Activated naive CD4-positive, alpha-beta T cell treated with anti-CD3 and anti-CD28 coated beads, Interleukin-2, amount 10 ng/mL, durations not matched to agents 7 days and 5 days (primary cell): ENCODE measurements around the gene AGPS.
"Not testable (repeated sequence)": the region's sequence is repeated elsewhere in the genome, so short reads cannot be mapped to it uniquely, and the experiment has no call there.

Experiments used
- CTCF ChIA-PET: fragments of 350-600 bp; sonication (Branson Sonifier 250); formaldehyde crosslinking; loops from one replicate; lab custom pipeline; 2021; ENCODE audit warnings: antibody characterized with exemption; lab: Charles Lee
- DNase-seq: peaks from one replicate; pipeline ENCODE4 v3.0.0-alpha.2; 2020
- H3K27ac Mint-ChIP-seq: one replicate; pipeline ENCODE4 v1.8.0; 2021; ENCODE audit warnings: mild to moderate bottlenecking, moderate library complexity, mixed read lengths
- H3K27me3 Mint-ChIP-seq: one replicate; pipeline ENCODE4 v1.8.0; 2021; ENCODE audit warnings: mild to moderate bottlenecking, mixed read lengths
- H3K36me3 Mint-ChIP-seq: one replicate; pipeline ENCODE4 v1.8.0; 2021; ENCODE audit warnings: mixed read lengths
- H3K4me1 Mint-ChIP-seq: one replicate; pipeline ENCODE4 v1.8.0; 2021; ENCODE audit warnings: mixed read lengths
- H3K4me3 Mint-ChIP-seq: one replicate; pipeline ENCODE4 v1.8.0; 2021; ENCODE audit warnings: mild to moderate bottlenecking, moderate library complexity, mixed read lengths
- H3K9me3 Mint-ChIP-seq: one replicate; pipeline ENCODE4 v1.8.0; 2021; ENCODE audit warnings: mixed read lengths

AGPS gene

GRCh38 chr2:177410629-177411028, 18.1 kb downstream of the AGPS start:
- peaks cover 14% of the 10 kb centered on the region for H3K36me3 Mint-ChIP-seq
- H3K27me3 Mint-ChIP-seq, H3K27ac Mint-ChIP-seq, H3K9me3 Mint-ChIP-seq, H3K4me3 Mint-ChIP-seq, H3K4me1 Mint-ChIP-seq, CTCF ChIA-PET, DNase-seq: not testable (repeated sequence)

GRCh38 chr2:177413703-177414102, 21.1 kb downstream of the AGPS start:
- no peak for DNase-seq
- H3K4me1 Mint-ChIP-seq: peaks cover 2% of the 10 kb centered on the region
- CTCF ChIA-PET: interaction anchor here (5.8 to 6.6 kb wide), 2 partner anchors 78 to 249 kb away, joined by 42 to 91 read pairs; no protein-coding TSS in a partner anchor
- peaks cover 4% of the 10 kb centered on the region for H3K9me3 Mint-ChIP-seq
- no peak overlapping the region for H3K4me3 Mint-ChIP-seq
- peaks cover 4% of the 10 kb centered on the region for H3K36me3 Mint-ChIP-seq
- H3K27me3 Mint-ChIP-seq: no peaks in the 10 kb centered on the region
- H3K27ac Mint-ChIP-seq: no peak overlapping the region

GRCh38 chr2:177419274-177419673, 26.7 kb downstream of the AGPS start:
- H3K4me1 Mint-ChIP-seq: peaks cover 10% of the 10 kb centered on the region
- H3K9me3 Mint-ChIP-seq: no peaks in the 10 kb centered on the region
- H3K36me3 Mint-ChIP-seq: peaks cover 19% of the 10 kb centered on the region
- CTCF ChIA-PET: interaction anchor here (1.1 kb wide), 1 partner anchor 84 kb away, joined by 5 read pairs; no protein-coding TSS in a partner anchor
- H3K27me3 Mint-ChIP-seq: no peaks in the 10 kb centered on the region
- peak overlapping the region; percentile 24 for H3K27ac Mint-ChIP-seq
- no peak for DNase-seq
- H3K4me3 Mint-ChIP-seq: no peak overlapping the region

GRCh38 chr2:177422271-177422670, 29.7 kb downstream of the AGPS start:
- no peak for DNase-seq
- peaks cover 45% of the 10 kb centered on the region for H3K36me3 Mint-ChIP-seq
- peaks cover 8% of the 10 kb centered on the region for H3K4me1 Mint-ChIP-seq
- CTCF ChIA-PET: interaction anchor here (0.7 kb wide), 1 partner anchor 45 kb away, joined by 3 read pairs; no protein-coding TSS in a partner anchor
- H3K4me3 Mint-ChIP-seq: no peak overlapping the region
- H3K9me3 Mint-ChIP-seq: peaks cover 14% of the 10 kb centered on the region
- no peaks in the 10 kb centered on the region for H3K27me3 Mint-ChIP-seq
- H3K27ac Mint-ChIP-seq: no peak overlapping the region

- DNase-seq, H3K4me1 Mint-ChIP-seq, H3K27ac Mint-ChIP-seq, H3K4me3 Mint-ChIP-seq, H3K27me3 Mint-ChIP-seq: not testable (repeated sequence)
- Mint-ChIP-seq H3K9me3 (peaks cover 33% of the 10 kb centered on the region), H3K36me3 (peaks cover 63% of the 10 kb centered on the region)
- CTCF ChIA-PET: interaction anchor here (0.8 kb wide), 1 partner anchor 299 kb away, joined by 3 read pairs; no protein-coding TSS in a partner anchor
These were observed 31.5 kb downstream of the AGPS start for GRCh38 chr2:177424120-177424519.

- H3K36me3 Mint-ChIP-seq: peaks cover 66% of the 10 kb centered on the region
- DNase-seq, H3K4me1 Mint-ChIP-seq, CTCF ChIA-PET, H3K27me3 Mint-ChIP-seq, H3K4me3 Mint-ChIP-seq, H3K27ac Mint-ChIP-seq: not testable (repeated sequence)
- H3K9me3 Mint-ChIP-seq: peaks cover 34% of the 10 kb centered on the region
These were observed 32.0 kb downstream of the AGPS start for GRCh38 chr2:177424620-177425019.

GRCh38 chr2:177427316-177427715, 34.7 kb downstream of the AGPS start:
- no peak overlapping the region for H3K4me3 Mint-ChIP-seq
- no peak for DNase-seq
- H3K9me3 Mint-ChIP-seq: peaks cover 48% of the 10 kb centered on the region
- no peaks in the 10 kb centered on the region for H3K27me3 Mint-ChIP-seq
- H3K4me1 Mint-ChIP-seq: no peaks in the 10 kb centered on the region
- H3K36me3 Mint-ChIP-seq: peaks cover 72% of the 10 kb centered on the region
- no peak overlapping the region for H3K27ac Mint-ChIP-seq
- CTCF ChIA-PET: no interaction called here

- CTCF ChIA-PET, H3K4me1 Mint-ChIP-seq, H3K27me3 Mint-ChIP-seq, H3K4me3 Mint-ChIP-seq, H3K27ac Mint-ChIP-seq, DNase-seq: not testable (repeated sequence)
- Mint-ChIP-seq H3K9me3 (peaks cover 53% of the 10 kb centered on the region), H3K36me3 (peaks cover 76% of the 10 kb centered on the region)
These were observed 35.4 kb downstream of the AGPS start for GRCh38 chr2:177427936-177428335.

GRCh38 chr2:177429688-177430325, 37.2 kb downstream of the AGPS start:
- no peaks in the 10 kb centered on the region for H3K27me3 Mint-ChIP-seq
- H3K4me3 Mint-ChIP-seq: no peak overlapping the region
- H3K36me3 Mint-ChIP-seq: peaks cover 77% of the 10 kb centered on the region
- H3K27ac Mint-ChIP-seq: no peak overlapping the region
- peaks cover 62% of the 10 kb centered on the region for H3K9me3 Mint-ChIP-seq
- H3K4me1 Mint-ChIP-seq: peaks cover 6% of the 10 kb centered on the region
- no peak for DNase-seq
- CTCF ChIA-PET: interaction anchor here (1.6 kb wide), 1 partner anchor 94 kb away, joined by 5 read pairs; no protein-coding TSS in a partner anchor

GRCh38 chr2:177430411-177430810, 37.8 kb downstream of the AGPS start:
- H3K27ac Mint-ChIP-seq: no peak overlapping the region
- H3K4me1 Mint-ChIP-seq: peaks cover 6% of the 10 kb centered on the region
- DNase-seq: no peak
- H3K36me3 Mint-ChIP-seq: peaks cover 74% of the 10 kb centered on the region
- CTCF ChIA-PET: interaction anchor here (1.6 kb wide), 1 partner anchor 95 kb away, joined by 5 read pairs; no protein-coding TSS in a partner anchor
- no peaks in the 10 kb centered on the region for H3K27me3 Mint-ChIP-seq
- H3K4me3 Mint-ChIP-seq: no peak overlapping the region
- H3K9me3 Mint-ChIP-seq: peaks cover 62% of the 10 kb centered on the region

- not testable (repeated sequence) for H3K4me3 Mint-ChIP-seq
These were observed 38.6 kb downstream of the AGPS start for GRCh38 chr2:177431111-177431725.

GRCh38 chr2:177432703-177433102, 40.1 kb downstream of the AGPS start:
- Mint-ChIP-seq H3K4me3 (no peak overlapping the region), H3K9me3 (peaks cover 43% of the 10 kb centered on the region)
- CTCF ChIA-PET: no interaction called here

More at GRCh38 chr2:177431111-177431725, 38.6 kb downstream of the AGPS start:
- H3K27me3 Mint-ChIP-seq, H3K27ac Mint-ChIP-seq, H3K4me1 Mint-ChIP-seq, DNase-seq: not testable (repeated sequence)
- CTCF ChIA-PET: interaction anchor here (1.6 kb wide), 1 partner anchor 96 kb away, joined by 5 read pairs; no protein-coding TSS in a partner anchor
- Mint-ChIP-seq H3K9me3 (peaks cover 56% of the 10 kb centered on the region), H3K36me3 (peaks cover 66% of the 10 kb centered on the region)

GRCh38 chr2:177433402-177433801, 40.8 kb downstream of the AGPS start:
- Mint-ChIP-seq H3K36me3 (peaks cover 58% of the 10 kb centered on the region), H3K27ac (no peak overlapping the region), H3K4me3 (no peak overlapping the region), H3K27me3 (no peaks in the 10 kb centered on the region), H3K4me1 (peaks cover 6% of the 10 kb centered on the region), H3K9me3 (peaks cover 36% of the 10 kb centered on the region)
- no peak for DNase-seq
- CTCF ChIA-PET: no interaction called here

More at GRCh38 chr2:177432703-177433102, 40.1 kb downstream of the AGPS start:
- H3K27me3 Mint-ChIP-seq: no peaks in the 10 kb centered on the region
- peaks cover 62% of the 10 kb centered on the region for H3K36me3 Mint-ChIP-seq
- no peak for DNase-seq
- H3K27ac Mint-ChIP-seq: no peak overlapping the region
- H3K4me1 Mint-ChIP-seq: peaks cover 6% of the 10 kb centered on the region

GRCh38 chr2:177434475-177434874, 41.9 kb downstream of the AGPS start:
- Mint-ChIP-seq H3K36me3 (peaks cover 51% of the 10 kb centered on the region), H3K27ac (no peak overlapping the region), H3K4me3 (no peak overlapping the region), H3K4me1 (peaks cover 6% of the 10 kb centered on the region), H3K9me3 (peaks cover 28% of the 10 kb centered on the region), H3K27me3 (no peaks in the 10 kb centered on the region)
- CTCF ChIA-PET: no interaction called here
- no peak for DNase-seq
